ENCODE data around the gene KAT7. TPM values are rescaled to one million over a fixed set of nuclear protein-coding genes. Genes with fewer than 3 reads are reported as not detected.

KAT7 gene
- total and polyA plus RNA-seq, 2 of the 8 experiments (the other 6 are each of a cell fraction or from before 2014, with no cell fraction given), result 90.9 to 139 TPM

- TF ChIP-seq CTBP2 (IDR thresholded peaks at IDR 0.05; ENCODE audit: borderline replicate concordance, insufficient read depth, insufficient read length, low read length) (no peak), PHF8 (conservative IDR thresholded peaks at IDR 0.05; ENCODE audit: low read depth, low read length) (no peak), KDM5A (IDR thresholded peaks at IDR 0.05; ENCODE audit: low read length) (no peak)
Observed at GRCh38 chr17:49882434-49882833, 94.0 kb downstream of the KAT7 start (continued).

Other genes with a start within 250 kb of the KAT7 start
- 3.3 and 3.7 TPM in 2 replicates for gene NXPH3, start 212.8 kb upstream of the KAT7 start, total RNA-seq (2021; fragmentation: NEBNext Ultra II Directional; extraction: Animal tissue kit (Norgen Biotek cat#: 25700))
- gene NXPH3, start 212.8 kb upstream of the KAT7 start, polyA plus RNA-seq (2011; rRNA removed), result 2.5 and 3.1 TPM in 2 replicates
- gene SPOP, start 110.6 kb upstream of the KAT7 start, total RNA-seq (2021; fragmentation: NEBNext Ultra II Directional; extraction: Animal tissue kit (Norgen Biotek cat#: 25700)), result 24.8 and 25.6 TPM in 2 replicates
- 13.3 and 15.5 TPM in 2 replicates for gene SPOP, start 110.6 kb upstream of the KAT7 start, polyA plus RNA-seq (2011; rRNA removed)
- 56.5 and 60.0 TPM in 2 replicates for gene SLC35B1, start 80.7 kb upstream of the KAT7 start, total RNA-seq (2021; fragmentation: NEBNext Ultra II Directional; extraction: Animal tissue kit (Norgen Biotek cat#: 25700))
- 62.0 and 87.7 TPM in 2 replicates for gene SLC35B1, start 80.7 kb upstream of the KAT7 start, polyA plus RNA-seq (2011; rRNA removed)
- gene FAM117A, start 24.6 kb upstream of the KAT7 start, total RNA-seq (2021; fragmentation: NEBNext Ultra II Directional; extraction: Animal tissue kit (Norgen Biotek cat#: 25700)), result 25.3 and 28.4 TPM in 2 replicates
- 45.7 and 52.3 TPM in 2 replicates for gene FAM117A, start 24.6 kb upstream of the KAT7 start, polyA plus RNA-seq (2011; rRNA removed)
- gene TAC4, start 59.4 kb downstream of the KAT7 start, total RNA-seq (2021; fragmentation: NEBNext Ultra II Directional; extraction: Animal tissue kit (Norgen Biotek cat#: 25700)), result not detected in 2 replicates
- gene TAC4, start 59.4 kb downstream of the KAT7 start, polyA plus RNA-seq (2011; rRNA removed), result 0.15 and 0.22 TPM in 2 replicates
- gene DLX4, start 180.5 kb downstream of the KAT7 start, total RNA-seq (2021; fragmentation: NEBNext Ultra II Directional; extraction: Animal tissue kit (Norgen Biotek cat#: 25700)), result 0.80 and 0.88 TPM in 2 replicates
- gene DLX4, start 180.5 kb downstream of the KAT7 start, polyA plus RNA-seq (2011; rRNA removed), result 0.67 and 1.5 TPM in 2 replicates
- gene DLX3, start 206.5 kb downstream of the KAT7 start, total RNA-seq (2021; fragmentation: NEBNext Ultra II Directional; extraction: Animal tissue kit (Norgen Biotek cat#: 25700)), result 0.15 TPM in 1 of 2 replicates, not detected in the other
- 0.06 and 0.20 TPM in 2 replicates for gene DLX3, start 206.5 kb downstream of the KAT7 start, polyA plus RNA-seq (2011; rRNA removed)

Data from H1 (cell line).